Liver (tissue), 9 donors: Measurements from ENCODE around the gene DES. TPM values are rescaled to one million over a fixed set of nuclear protein-coding genes. Genes with fewer than 3 reads are reported as not detected.

Experiments used
- DNase-seq: peaks from one replicate; pipeline ENCODE4 v3.0.0-alpha.2; 2017; ENCODE audit warnings: low spot score
- H3K27ac ChIP-seq, 2 donors: one replicate each; pipeline ENCODE4 v1.7.0; 2013; ENCODE audit warnings: inconsistent platforms in 2 of 2, low read length in 2 of 2, control low read depth in 1 of 2, low read depth in 1 of 2, mild to moderate bottlenecking in 1 of 2
- H3K27me3 ChIP-seq, 4 donors: one replicate each; pipeline versions ENCODE4 v1.6.1 to v1.7.0; 2013; ENCODE audit warnings: low read length in 3 of 4, inconsistent platforms in 1 of 4, mild to moderate bottlenecking in 1 of 4, moderate library complexity in 1 of 4; ENCODE audit not compliant: control insufficient read depth in 4 of 4, insufficient read depth in 4 of 4
- H3K36me3 ChIP-seq, 4 donors: one replicate each; pipeline versions ENCODE4 v1.6.1 to v1.7.0; 2013; ENCODE audit warnings: low read length in 3 of 4, mild to moderate bottlenecking in 3 of 4, low read depth in 1 of 4, moderate library complexity in 1 of 4; ENCODE audit not compliant: control insufficient read depth in 4 of 4, insufficient read depth in 3 of 4
- H3K4me1 ChIP-seq, 4 donors: one replicate each; pipeline versions ENCODE4 v1.6.1 to v1.7.0; 2013; ENCODE audit warnings: low read length in 3 of 4, mild to moderate bottlenecking in 3 of 4, moderate library complexity in 1 of 4; ENCODE audit not compliant: control insufficient read depth in 4 of 4, insufficient read depth in 4 of 4
- H3K4me3 ChIP-seq, 3 donors: one replicate each; pipeline versions ENCODE4 v1.6.1 to v1.7.0; 2013; ENCODE audit warnings: low read length in 3 of 3, control low read depth in 1 of 3, low read depth in 1 of 3, mild to moderate bottlenecking in 1 of 3
- H3K9ac ChIP-seq, 2 donors: one replicate each; pipeline ENCODE4 v1.7.0; 2013; ENCODE audit warnings: low read length in 2 of 2, mild to moderate bottlenecking in 2 of 2, moderate library complexity in 2 of 2, control low read depth in 1 of 2, low read depth in 1 of 2
- H3K9me3 ChIP-seq, 4 donors: one replicate each; pipeline versions ENCODE4 v1.6.1 to v1.7.0; 2013; ENCODE audit warnings: low read length in 3 of 4; ENCODE audit not compliant: control insufficient read depth in 4 of 4
- CTCF ChIP-seq: fragments of 150-350 bp; IDR thresholded peaks from 2 replicates; pipeline ENCODE4 v1.5.1; 2017; ENCODE audit warnings: improper control_type of control experiment, low read depth, low read length; ENCODE audit not compliant: missing input control
- FOXA1 ChIP-seq: IDR thresholded peaks from 2 replicates; pipeline ENCODE4 v1.6.1; 2016; ENCODE audit warnings: antibody characterized with exemption
- GABPA ChIP-seq, 2 donors: IDR thresholded peaks in 1 of 2; conservative IDR thresholded peaks in 1 of 2; 2 replicates each; pipeline ENCODE4 v1.6.1; 2016; ENCODE audit warnings: antibody characterized with exemption in 2 of 2, mild to moderate bottlenecking in 1 of 2, moderate library complexity in 1 of 2
- HNF4A ChIP-seq, 2 donors: conservative IDR thresholded peaks; 2 replicates each; pipeline ENCODE4 v1.6.1; 2016; ENCODE audit warnings: antibody characterized with exemption in 2 of 2, mild to moderate bottlenecking in 2 of 2
- JUND ChIP-seq, 2 donors: IDR thresholded peaks; 2 replicates each; pipeline ENCODE4 v1.6.1; 2016; ENCODE audit warnings: antibody characterized with exemption in 2 of 2
- RAD21 ChIP-seq, 2 donors: IDR thresholded peaks; 2 replicates each; pipeline ENCODE4 v1.6.1; 2016; ENCODE audit warnings: antibody characterized with exemption in 2 of 2, mild to moderate bottlenecking in 2 of 2
- REST ChIP-seq: IDR thresholded peaks from 2 replicates; pipeline ENCODE4 v1.6.1; 2016; ENCODE audit warnings: antibody characterized with exemption, mild to moderate bottlenecking
- RXRA ChIP-seq, 2 donors: IDR thresholded peaks; 2 replicates each; pipeline ENCODE4 v1.6.1; 2017 to 2018; ENCODE audit warnings: antibody characterized with exemption in 2 of 2, mild to moderate bottlenecking in 1 of 2
- TAF1 ChIP-seq: conservative IDR thresholded peaks from 2 replicates; pipeline ENCODE4 v1.6.1; 2016; ENCODE audit warnings: antibody characterized with exemption, mild to moderate bottlenecking
- YY1 ChIP-seq: IDR thresholded peaks from 2 replicates; pipeline ENCODE4 v1.6.1; 2016; ENCODE audit warnings: antibody characterized with exemption, mild to moderate bottlenecking
- WGBS: extraction: QIAGEN DNeasy Blood & Tissue Kit; methylation state at CpG from one replicate; pipeline ENCODE4 v1.1.7; 2013; 5-methylcytosine and 5-hydroxymethylcytosine counted together
- polyA plus RNA-seq, 2 donors: library from polyadenylated mRNA; stranded (reverse) in 1 of 2; unstranded in 1 of 2; fragments of 200-250 nt in 1 of 2; fragments of >200 nt in 1 of 2; fragmentation: Nextera tagmentation in 1 of 2; extraction: Ambion mirVana in 1 of 2; gene quantifications; one replicate each; pipeline versions ENCODE4 v1.2.1 to v1.2.3, GENCODE V29; 2013 to 2015
- total RNA-seq, 2 donors: library from RNA; depleted of rRNA; stranded (reverse); fragments of >200 nt; gene quantifications; one replicate each; pipeline ENCODE4 v1.2.3, GENCODE V29; 2014
- TF ChIP-seq, protein P1 (sequence below): IDR thresholded peaks from 2 replicates; pipeline ENCODE4 v1.6.1; 2016; ENCODE audit warnings: antibody characterized with exemption
- TF ChIP-seq, protein P2 (sequence below): IDR thresholded peaks from 2 replicates; pipeline ENCODE4 v1.6.1; 2016; ENCODE audit warnings: antibody characterized with exemption
- donor health status: healthy.
- donor health status: healthy.
- donor health status: healthy.
- donor health status: healthy.
- donor health status: healthy.

The DES gene
- total and polyA plus RNA-seq, 4 donors, result 0.15 to 50.0 (median 3.2) TPM

- H3K9me3 ChIP-seq, result no peaks in the 10 kb centered on the region
- H3K4me3 ChIP-seq, result no peak overlapping the region
- H3K27ac ChIP-seq, result no peak overlapping the region
- no peaks in the 10 kb centered on the region for H3K4me1 ChIP-seq
- H3K9ac ChIP-seq, result no peak overlapping the region
- no peaks in the 10 kb centered on the region for H3K27me3 ChIP-seq
- no peaks in the 10 kb centered on the region for H3K36me3 ChIP-seq
- DNase-seq, result no peak
- TF ChIP-seq RXRA (IDR thresholded peaks at IDR 0.05) (no peak), RAD21 (IDR thresholded peaks at IDR 0.05) (no peak), JUND (IDR thresholded peaks at IDR 0.05) (no peak), YY1 (no peak), GABPA (IDR thresholded peaks at IDR 0.05 in 1 of 2, conservative IDR thresholded peaks at IDR 0.05 in 1 of 2) (no peak)
- WGBS, result 80% methylated on average over 7 of the region's 7 CpGs
These were observed 13.2 kb upstream of the DES start for GRCh38 chr2:219404954-219405353.

DNA sequence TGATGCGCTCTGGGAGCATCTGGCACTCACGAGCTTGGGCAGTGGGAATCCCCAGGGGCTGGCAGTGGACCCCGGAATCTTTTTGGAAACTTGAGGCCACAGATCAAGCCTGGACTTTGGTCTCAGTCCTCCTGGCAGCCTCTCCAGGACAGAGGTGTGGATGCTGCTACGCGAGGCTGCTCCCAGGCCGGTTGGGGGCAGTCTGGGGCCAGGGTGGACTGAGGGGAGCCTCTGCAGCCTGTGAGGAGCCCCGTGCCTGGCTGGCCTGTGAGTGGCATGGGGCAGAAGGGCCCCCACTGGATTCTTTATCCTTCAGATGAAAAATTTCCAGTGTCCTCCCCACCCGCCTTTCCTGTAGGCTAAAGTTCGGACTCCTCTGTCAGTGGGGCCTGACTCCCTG is 12.7 kb upstream of the DES start:
- Histone ChIP-seq H3K36me3 (no peaks in the 10 kb centered on the region), H3K4me1 (no peaks in the 10 kb centered on the region), H3K9me3 (no peaks in the 10 kb centered on the region), H3K27me3 (no peaks in the 10 kb centered on the region), H3K9ac (no peak overlapping the region), H3K4me3 (no peak overlapping the region), H3K27ac (no peak overlapping the region)
- no peak for DNase-seq
- 58% methylated on average over 9 of the region's 9 CpGs for WGBS
- TF ChIP-seq CTCF, result no peak
- no peak for TF ChIP-seq TAF1
- TF ChIP-seq, protein P1, sequence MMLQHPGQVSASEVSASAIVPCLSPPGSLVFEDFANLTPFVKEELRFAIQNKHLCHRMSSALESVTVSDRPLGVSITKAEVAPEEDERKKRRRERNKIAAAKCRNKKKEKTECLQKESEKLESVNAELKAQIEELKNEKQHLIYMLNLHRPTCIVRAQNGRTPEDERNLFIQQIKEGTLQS, result no peak
- no peak for TF ChIP-seq JUND (IDR thresholded peaks at IDR 0.05)
- no peak for TF ChIP-seq RAD21 (IDR thresholded peaks at IDR 0.05)
- TF ChIP-seq FOXA1, result no peak
- TF ChIP-seq REST, result no peak
- TF ChIP-seq RXRA (IDR thresholded peaks at IDR 0.05), result no peak
- TF ChIP-seq YY1, result no peak
- TF ChIP-seq, protein P2, sequence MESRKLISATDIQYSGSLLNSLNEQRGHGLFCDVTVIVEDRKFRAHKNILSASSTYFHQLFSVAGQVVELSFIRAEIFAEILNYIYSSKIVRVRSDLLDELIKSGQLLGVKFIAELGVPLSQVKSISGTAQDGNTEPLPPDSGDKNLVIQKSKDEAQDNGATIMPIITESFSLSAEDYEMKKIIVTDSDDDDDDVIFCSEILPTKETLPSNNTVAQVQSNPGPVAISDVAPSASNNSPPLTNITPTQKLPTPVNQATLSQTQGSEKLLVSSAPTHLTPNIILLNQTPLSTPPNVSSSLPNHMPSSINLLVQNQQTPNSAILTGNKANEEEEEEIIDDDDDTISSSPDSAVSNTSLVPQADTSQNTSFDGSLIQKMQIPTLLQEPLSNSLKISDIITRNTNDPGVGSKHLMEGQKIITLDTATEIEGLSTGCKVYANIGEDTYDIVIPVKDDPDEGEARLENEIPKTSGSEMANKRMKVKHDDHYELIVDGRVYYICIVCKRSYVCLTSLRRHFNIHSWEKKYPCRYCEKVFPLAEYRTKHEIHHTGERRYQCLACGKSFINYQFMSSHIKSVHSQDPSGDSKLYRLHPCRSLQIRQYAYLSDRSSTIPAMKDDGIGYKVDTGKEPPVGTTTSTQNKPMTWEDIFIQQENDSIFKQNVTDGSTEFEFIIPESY, result no peak
- TF ChIP-seq HNF4A (conservative IDR thresholded peaks at IDR 0.05), result no peak
- TF ChIP-seq GABPA (IDR thresholded peaks at IDR 0.05 in 1 of 2, conservative IDR thresholded peaks at IDR 0.05 in 1 of 2), result no peak
